Neural crest cell (in vitro differentiated cells): Measurements from ENCODE around the gene CLEC2L. TPM values are rescaled to one million over a fixed set of nuclear protein-coding genes. Genes with fewer than 3 reads are reported as not detected.

ENCODE experiments used
- DNase-seq: peaks from one replicate; pipeline ENCODE4 v3.0.0; 2021; ENCODE audit warnings: low read depth, mixed read lengths, low spot score
- H3K27ac Mint-ChIP-seq: one replicate; pipeline ENCODE4 v1.8.0; 2021; ENCODE audit warnings: mild to moderate bottlenecking, mixed read lengths; ENCODE audit not compliant: unreplicated experiment
- H3K27me3 Mint-ChIP-seq: 2 replicates; pipeline ENCODE4 v1.8.0; 2021; ENCODE audit warnings: low read depth, mild to moderate bottlenecking, mixed read lengths
- H3K36me3 Mint-ChIP-seq: 2 replicates; pipeline ENCODE4 v1.8.0; 2021; ENCODE audit warnings: low read depth, mild to moderate bottlenecking, mixed read lengths
- H3K4me1 Mint-ChIP-seq: 2 replicates; pipeline ENCODE4 v1.8.0; 2021; ENCODE audit warnings: mixed read lengths
- H3K4me3 Mint-ChIP-seq: one replicate; pipeline ENCODE4 v1.8.0; 2021; ENCODE audit warnings: mild to moderate bottlenecking, mixed read lengths
- H3K9me3 Mint-ChIP-seq: 2 replicates; pipeline ENCODE4 v1.8.0; 2021; ENCODE audit warnings: mixed read lengths
- CTCF ChIP-seq: fragments of 200-600 bp; sonication (generic); conservative IDR thresholded peaks from 2 replicates; pipeline ENCODE4 v1.5.0; 2021; ENCODE audit warnings: antibody characterized with exemption, mild to moderate bottlenecking
- total RNA-seq: library from RNA; stranded (reverse); gene quantifications from 2 replicates; pipeline ENCODE4 v1.2.1, GENCODE V29; 2021

CLEC2L gene
- total RNA-seq, 1 donor from 2014 or later: 0.65 TPM

- Mint-ChIP-seq H3K27ac (no peak overlapping the region), H3K27me3 (no peaks in the 10 kb centered on the region), H3K4me1 (no peaks in the 10 kb centered on the region), H3K4me3 (no peak overlapping the region), H3K36me3 (peaks cover 9% of the 10 kb centered on the region), H3K9me3 (no peaks in the 10 kb centered on the region)
- no peak for TF ChIP-seq CTCF
- no peak for DNase-seq
Measured at GRCh38 chr7:139586286-139586685, 62.8 kb downstream of the CLEC2L start.

- Mint-ChIP-seq H3K4me1 (no peaks in the 10 kb centered on the region), H3K9me3 (no peaks in the 10 kb centered on the region)
Measured at GRCh38 chr7:139587535-139587934, 64.0 kb downstream of the CLEC2L start.

DNA sequence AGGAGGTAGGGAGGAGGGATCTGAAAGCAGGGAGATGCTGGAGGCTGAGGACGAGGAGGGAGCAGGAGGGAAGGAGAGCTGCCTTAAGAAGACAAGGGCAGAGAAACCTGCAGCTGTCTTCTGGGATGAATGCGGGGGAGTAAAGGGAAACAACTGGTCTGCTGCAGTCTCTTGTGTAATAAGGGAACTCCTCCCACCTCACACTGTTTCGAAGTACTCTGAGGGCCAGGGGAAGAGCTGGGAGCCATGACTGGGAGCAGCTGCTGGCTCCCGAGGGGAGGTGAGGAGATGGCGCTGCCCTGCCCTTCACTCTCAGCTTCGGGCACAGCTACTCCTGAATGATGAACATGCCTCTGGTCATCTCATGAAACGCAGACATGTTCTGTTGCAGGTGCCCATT lies 65.1 kb downstream of the CLEC2L start:
- Mint-ChIP-seq H3K36me3 (peaks cover 10% of the 10 kb centered on the region), H3K4me3 (no peak overlapping the region), H3K27ac (no peak overlapping the region), H3K27me3 (no peaks in the 10 kb centered on the region), H3K9me3 (no peaks in the 10 kb centered on the region), H3K4me1 (no peaks in the 10 kb centered on the region)
- no peak for TF ChIP-seq CTCF
- DNase-seq: no peak

More at GRCh38 chr7:139587535-139587934, 64.0 kb downstream of the CLEC2L start:
- Mint-ChIP-seq H3K27ac (no peak overlapping the region), H3K4me3 (no peak overlapping the region), H3K27me3 (no peaks in the 10 kb centered on the region), H3K36me3 (peaks cover 10% of the 10 kb centered on the region)
- DNase-seq: no peak
- TF ChIP-seq CTCF: no peak

DNA sequence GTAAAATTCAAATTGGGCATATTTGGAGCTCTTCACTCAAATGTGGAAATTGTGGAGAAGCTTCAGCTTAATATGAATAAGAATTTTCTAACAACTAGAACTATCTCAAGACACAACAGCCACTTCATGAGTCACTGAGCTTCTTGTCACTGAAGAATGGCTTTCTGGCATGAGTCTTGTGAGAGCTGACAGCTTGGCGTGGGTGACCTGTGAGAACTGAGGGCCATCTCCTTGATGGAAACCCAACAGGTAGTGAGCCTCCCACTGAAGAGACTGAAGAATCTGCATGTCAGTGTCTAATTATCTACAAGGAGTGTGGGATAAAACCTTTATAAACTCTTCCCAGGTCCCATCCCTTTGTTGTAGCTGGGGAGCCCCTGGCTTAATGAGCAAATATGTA lies 66.0 kb downstream of the CLEC2L start:
- H3K27me3 Mint-ChIP-seq: no peaks in the 10 kb centered on the region
- H3K4me1 Mint-ChIP-seq: no peaks in the 10 kb centered on the region
- peaks cover 14% of the 10 kb centered on the region for H3K36me3 Mint-ChIP-seq
- TF ChIP-seq CTCF: no peak
- DNase-seq: no peak
- no peaks in the 10 kb centered on the region for H3K9me3 Mint-ChIP-seq
- no peak overlapping the region for H3K27ac Mint-ChIP-seq
- no peak overlapping the region for H3K4me3 Mint-ChIP-seq

GRCh38 chr7:139591550-139592195 lies 68.2 kb downstream of the CLEC2L start:
- peaks cover 18% of the 10 kb centered on the region for H3K36me3 Mint-ChIP-seq
- H3K4me3 Mint-ChIP-seq: no peak overlapping the region
- TF ChIP-seq CTCF: no peak
- H3K27me3 Mint-ChIP-seq: no peaks in the 10 kb centered on the region
- H3K27ac Mint-ChIP-seq: no peak overlapping the region
- no peaks in the 10 kb centered on the region for H3K4me1 Mint-ChIP-seq
- no peak for DNase-seq
- H3K9me3 Mint-ChIP-seq: no peaks in the 10 kb centered on the region
